ENCODE data around the gene CFAP46.

The CFAP46 gene

DNA sequence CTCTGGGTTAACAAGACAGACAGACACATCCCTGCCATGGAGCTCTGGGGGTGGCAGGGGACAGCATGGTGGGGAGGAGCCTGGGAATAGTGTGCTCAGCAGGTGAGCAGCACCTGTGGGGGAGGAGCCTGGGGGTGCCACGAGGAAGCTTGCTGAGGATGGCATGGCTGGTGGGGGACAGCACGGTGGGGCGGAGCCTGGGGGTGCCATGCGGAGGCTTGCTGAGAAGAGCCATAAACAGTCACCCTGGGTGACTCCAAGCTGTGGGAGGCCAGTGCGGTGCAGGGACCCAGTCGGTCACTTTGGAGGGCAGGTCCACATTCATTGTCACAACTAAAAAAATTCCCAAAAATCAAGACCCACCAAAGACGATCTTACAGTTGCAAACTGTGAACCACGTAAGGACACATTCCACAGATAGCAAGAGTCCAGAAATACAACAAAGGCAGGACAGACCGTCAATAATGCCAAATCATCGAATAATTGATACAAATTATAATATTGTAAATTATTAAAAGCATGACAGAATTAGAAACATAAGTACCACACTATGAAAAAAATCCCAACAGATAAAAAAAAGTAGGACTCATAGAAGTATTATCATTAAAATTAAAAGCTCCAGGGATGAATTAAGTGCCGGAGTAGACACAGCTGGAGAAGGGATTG, 180.8 kb downstream of the CFAP46 start:
- FAIRE-seq, result no peak
- TF ChIP-seq, protein P1, sequence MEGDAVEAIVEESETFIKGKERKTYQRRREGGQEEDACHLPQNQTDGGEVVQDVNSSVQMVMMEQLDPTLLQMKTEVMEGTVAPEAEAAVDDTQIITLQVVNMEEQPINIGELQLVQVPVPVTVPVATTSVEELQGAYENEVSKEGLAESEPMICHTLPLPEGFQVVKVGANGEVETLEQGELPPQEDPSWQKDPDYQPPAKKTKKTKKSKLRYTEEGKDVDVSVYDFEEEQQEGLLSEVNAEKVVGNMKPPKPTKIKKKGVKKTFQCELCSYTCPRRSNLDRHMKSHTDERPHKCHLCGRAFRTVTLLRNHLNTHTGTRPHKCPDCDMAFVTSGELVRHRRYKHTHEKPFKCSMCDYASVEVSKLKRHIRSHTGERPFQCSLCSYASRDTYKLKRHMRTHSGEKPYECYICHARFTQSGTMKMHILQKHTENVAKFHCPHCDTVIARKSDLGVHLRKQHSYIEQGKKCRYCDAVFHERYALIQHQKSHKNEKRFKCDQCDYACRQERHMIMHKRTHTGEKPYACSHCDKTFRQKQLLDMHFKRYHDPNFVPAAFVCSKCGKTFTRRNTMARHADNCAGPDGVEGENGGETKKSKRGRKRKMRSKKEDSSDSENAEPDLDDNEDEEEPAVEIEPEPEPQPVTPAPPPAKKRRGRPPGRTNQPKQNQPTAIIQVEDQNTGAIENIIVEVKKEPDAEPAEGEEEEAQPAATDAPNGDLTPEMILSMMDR (IDR thresholded peaks at IDR 0.05; ENCODE audit: insufficient read depth, missing control alignments), result no peak
- no peak for DNase-seq (ENCODE audit: insufficient read length, low spot score)

DNA sequence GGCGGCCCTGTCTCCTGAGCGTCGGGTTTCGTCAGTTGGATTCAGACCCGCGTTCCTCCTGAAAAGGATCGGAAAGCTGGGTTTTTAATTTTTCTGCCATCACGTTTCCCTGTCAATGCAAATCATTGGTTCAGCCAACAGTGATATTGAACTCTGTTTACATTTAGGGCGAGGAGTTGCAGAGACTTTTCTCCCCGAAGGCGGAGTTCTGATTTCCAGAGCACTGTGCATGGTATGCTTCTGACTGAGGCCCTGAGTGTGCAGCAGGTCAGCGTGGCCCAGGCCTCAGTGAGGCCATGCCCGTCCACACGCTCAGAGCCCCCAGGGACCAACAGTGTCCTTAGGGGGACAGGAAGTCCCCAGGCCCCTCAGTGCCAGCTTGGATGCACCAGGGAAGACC, 183.5 kb downstream of the CFAP46 start:
- DNase-seq (ENCODE audit: insufficient read length, low spot score), result no peak
- TF ChIP-seq, protein P1 (IDR thresholded peaks at IDR 0.05; ENCODE audit: insufficient read depth, missing control alignments), result no peak
- no peak for FAIRE-seq

Data from D721Med (cell line).